H4 (cell line): Measurements from ENCODE around the gene APOB. TPM values are rescaled to one million over a fixed set of nuclear protein-coding genes. Genes with fewer than 3 reads are reported as not detected.

Source experiments
- DNase-seq: peaks from one replicate; pipeline ENCODE4 v3.0.0-alpha.2; 2015; ENCODE audit warnings: low spot score
- total RNA-seq: library from RNA; depleted of rRNA; stranded (reverse); fragments of >200 nt; shearing (Covaris generic); gene quantifications from 2 replicates; pipeline ENCODE4 v1.2.3, GENCODE V29; 2014

The APOB gene
- total RNA-seq, 1 experiment from 2014 or later = not detected

GRCh38 chr2:21017748-21018276, 26.1 kb downstream of the APOB start:
- DNase-seq = no peak

- DNase-seq = no peak
Measured at GRCh38 chr2:21015281-21015645, 28.6 kb downstream of the APOB start.

GRCh38 chr2:21014364-21015280, 29.3 kb downstream of the APOB start:
- DNase-seq = no peak

- DNase-seq = no peak
Measured at GRCh38 chr2:21013043-21013816, 30.6 kb downstream of the APOB start.

- no peak for DNase-seq
Measured at GRCh38 chr2:21012557-21012937, 31.3 kb downstream of the APOB start.

GRCh38 chr2:21011876-21012556, 31.9 kb downstream of the APOB start:
- DNase-seq = no peak

GRCh38 chr2:21011453-21011852, 32.4 kb downstream of the APOB start:
- DNase-seq = no peak

GRCh38 chr2:21010813-21011439, 32.9 kb downstream of the APOB start:
- DNase-seq = no peak

GRCh38 chr2:21009662-21010225, 34.1 kb downstream of the APOB start:
- DNase-seq = no peak

- no peak for DNase-seq
Measured at GRCh38 chr2:21008790-21009661, 34.8 kb downstream of the APOB start.

GRCh38 chr2:21008014-21008789, 35.7 kb downstream of the APOB start:
- no peak for DNase-seq

GRCh38 chr2:21007129-21008013, 36.5 kb downstream of the APOB start:
- DNase-seq = no peak

- no peak for DNase-seq
Measured at GRCh38 chr2:21006423-21007128, 37.3 kb downstream of the APOB start.

GRCh38 chr2:21005700-21006422, 38.0 kb downstream of the APOB start:
- DNase-seq = no peak

- no peak for DNase-seq
Measured at GRCh38 chr2:21005111-21005699, 38.7 kb downstream of the APOB start.

GRCh38 chr2:21004181-21004572, 39.7 kb downstream of the APOB start:
- DNase-seq = no peak
